ENCODE measurements around the gene ANKRD2.
"Not testable (repeated sequence)": the region's sequence is repeated elsewhere in the genome, so short reads cannot be mapped to it uniquely, and the experiment has no call there.

ANKRD2 gene, protein sequence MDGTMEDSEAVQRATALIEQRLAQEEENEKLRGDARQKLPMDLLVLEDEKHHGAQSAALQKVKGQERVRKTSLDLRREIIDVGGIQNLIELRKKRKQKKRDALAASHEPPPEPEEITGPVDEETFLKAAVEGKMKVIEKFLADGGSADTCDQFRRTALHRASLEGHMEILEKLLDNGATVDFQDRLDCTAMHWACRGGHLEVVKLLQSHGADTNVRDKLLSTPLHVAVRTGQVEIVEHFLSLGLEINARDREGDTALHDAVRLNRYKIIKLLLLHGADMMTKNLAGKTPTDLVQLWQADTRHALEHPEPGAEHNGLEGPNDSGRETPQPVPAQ

DNA sequence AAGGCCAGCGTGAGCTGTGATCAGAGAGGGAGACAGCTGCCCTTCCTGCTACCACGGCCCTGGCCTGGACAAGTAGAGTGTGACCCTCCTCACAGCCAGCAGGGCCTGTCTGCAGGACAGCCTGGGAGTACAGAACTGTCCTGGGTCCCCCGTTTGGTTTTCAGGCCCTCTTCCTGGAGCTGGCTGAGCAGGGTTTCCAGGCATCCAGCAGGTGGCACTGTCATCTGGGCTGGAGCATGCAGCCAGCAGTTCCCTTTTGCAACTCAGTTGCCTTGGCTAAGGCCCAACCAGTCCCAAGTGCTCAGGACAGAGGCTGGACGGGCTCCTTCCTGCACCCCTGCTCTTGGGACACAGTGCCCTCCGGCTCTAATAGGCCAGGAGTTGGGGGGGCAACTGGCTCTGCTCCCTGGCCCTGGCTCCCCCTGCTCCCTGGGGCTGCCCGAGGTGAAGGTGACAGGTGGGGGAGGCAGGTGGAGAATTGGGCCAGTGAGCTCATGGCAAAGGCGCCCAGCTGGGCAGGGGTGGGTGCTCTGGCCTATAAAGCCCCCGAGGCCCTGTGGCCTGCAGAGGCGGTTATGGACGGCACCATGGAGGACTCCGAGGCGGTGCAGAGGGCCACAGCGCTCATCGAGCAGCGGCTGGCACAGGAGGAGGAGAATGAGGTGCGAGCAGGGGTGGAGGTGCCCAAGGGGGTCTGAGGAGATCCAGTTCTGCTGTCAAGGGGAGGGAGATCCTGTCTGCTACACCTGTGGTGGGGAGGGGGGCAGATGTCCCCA lies at the start of gene ANKRD2:
Gene ANKRD2, plus strand, starts transcription at position 566 of the 776 bp plus-strand sequence. Its CDS starts 10 bp downstream, at position 576.
- in situ Hi-C loops (cut with HindIII; ENCODE audit: low sequenced_read_pairs), result no loop called here

DNA sequence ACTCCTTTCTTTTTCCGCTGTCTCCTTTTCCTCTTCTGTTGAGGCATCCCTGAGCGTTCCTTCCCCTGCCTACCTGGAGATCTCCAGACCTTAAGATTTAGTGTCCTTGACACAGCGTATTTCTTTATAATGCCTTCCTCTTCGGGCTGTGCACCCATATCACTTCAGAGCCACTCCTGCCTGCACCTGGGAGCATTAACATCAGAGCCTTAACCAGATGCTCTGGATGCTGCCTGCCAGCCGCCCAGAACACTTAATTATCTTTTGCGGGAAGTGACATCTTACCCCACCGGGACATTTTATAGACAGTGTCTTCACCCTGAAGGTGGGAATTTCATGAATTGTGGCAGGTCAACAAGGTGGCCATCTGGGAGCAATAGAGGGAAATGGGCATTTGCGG lies 49.6 kb upstream of the ANKRD2 start:
- in situ Hi-C loops (cut with HindIII; ENCODE audit: low sequenced_read_pairs), result no loop called here

DNA sequence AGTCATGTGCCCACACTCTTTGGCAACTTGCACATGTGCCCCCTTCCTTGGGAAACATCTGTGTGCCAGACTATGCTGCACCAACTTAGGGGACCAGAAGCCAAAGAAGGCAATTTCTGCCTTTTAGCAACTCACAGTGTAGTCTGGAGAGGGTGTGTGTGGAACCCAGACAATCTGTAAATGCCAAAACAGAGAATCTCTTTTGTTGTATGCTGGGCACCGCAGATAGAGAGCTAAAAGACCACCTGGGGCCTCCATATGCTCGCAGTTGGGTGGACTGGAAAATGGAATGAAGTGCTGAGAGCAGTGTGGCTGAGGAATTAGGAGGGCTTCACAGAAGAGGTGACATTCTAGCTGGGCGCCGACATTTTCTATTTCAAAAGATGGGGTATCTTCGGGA lies 47.5 kb upstream of the ANKRD2 start:
- in situ Hi-C loops (cut with HindIII; ENCODE audit: low sequenced_read_pairs), result no loop called here

DNA sequence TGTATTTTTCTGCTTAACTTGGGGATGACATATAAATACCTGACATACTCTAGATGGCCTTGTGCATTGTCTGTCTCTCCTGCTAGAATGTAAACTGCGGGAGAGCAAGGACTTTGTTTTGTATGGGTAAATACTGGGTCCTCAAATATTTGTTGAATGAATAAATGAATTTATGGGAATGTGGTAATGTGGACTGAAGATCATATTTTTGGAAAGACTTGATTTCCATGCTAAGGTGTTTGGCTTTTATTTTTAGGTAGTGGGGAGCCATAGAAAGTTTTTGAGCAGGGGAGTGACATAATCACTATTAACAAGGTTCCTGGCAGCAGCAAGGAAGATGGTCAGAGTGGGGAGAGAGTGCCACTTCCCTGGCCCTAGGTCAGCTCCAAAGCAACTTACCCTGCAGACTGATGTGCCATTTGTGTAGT lies 46.9 kb upstream of the ANKRD2 start:
- in situ Hi-C loops (cut with HindIII; ENCODE audit: low sequenced_read_pairs), result no loop called here

DNA sequence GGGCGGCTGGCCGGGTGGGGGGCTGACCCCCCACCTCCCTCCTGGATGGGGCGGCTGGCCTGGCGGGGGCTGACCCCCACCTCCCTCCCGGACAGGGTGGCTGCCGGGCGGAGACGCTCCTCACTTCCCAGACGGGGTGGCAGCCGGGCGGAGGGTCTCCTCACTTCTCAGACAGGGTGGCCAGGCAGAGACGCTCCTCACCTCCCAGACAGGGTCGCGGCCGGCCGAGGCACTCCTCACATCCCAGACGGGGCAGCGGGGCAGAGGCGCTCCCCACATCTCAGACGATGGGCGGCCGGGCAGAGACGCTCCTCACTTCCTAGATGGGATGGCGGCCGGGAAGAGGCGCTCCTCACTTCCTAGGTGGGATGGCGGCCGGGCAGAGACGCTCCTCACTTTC lies 43.7 kb upstream of the ANKRD2 start:
- in situ Hi-C loops (cut with HindIII; ENCODE audit: low sequenced_read_pairs), result not testable (repeated sequence)

DNA sequence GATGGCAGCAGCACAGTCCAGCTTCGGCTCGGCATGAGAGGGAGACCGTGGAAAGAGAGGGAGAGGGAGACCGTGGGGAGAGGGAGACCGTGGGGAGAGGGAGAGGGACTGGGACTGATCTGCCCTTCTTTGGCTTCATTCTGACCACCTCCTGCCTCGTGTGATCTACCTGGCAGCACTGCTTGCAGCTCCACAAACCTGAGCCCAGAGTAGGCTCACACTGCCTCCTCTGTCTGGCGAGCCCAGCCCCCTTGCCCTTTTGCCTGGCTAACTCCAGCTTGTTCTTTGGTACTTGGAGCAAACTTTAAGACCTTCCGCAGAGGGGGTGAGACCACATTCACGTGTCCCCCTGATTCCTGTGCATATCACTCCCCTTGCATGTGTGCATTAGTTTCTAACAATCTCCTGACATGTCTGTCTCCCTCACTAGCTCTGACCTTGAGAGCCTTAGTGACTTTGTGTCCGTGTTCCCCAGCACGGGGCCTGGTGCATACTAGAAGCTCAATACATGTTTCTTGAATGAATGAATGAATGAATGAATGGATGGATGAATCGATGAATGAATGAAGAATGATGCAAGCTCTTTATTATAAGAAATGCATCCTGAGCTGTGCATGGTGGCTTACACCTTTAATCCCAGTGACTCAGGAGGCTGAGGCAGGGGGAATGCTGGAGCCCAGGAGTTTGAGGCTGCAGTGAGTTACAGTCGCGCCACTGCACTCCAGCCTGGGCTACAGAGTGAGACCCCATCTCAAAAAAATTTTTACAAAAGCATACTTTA lies 42.7 kb upstream of the ANKRD2 start:
- in situ Hi-C loops (cut with HindIII; ENCODE audit: low sequenced_read_pairs), result loop anchor here (10.0 kb wide), 1 partner anchor 65 kb away; no protein-coding TSS in a partner anchor

DNA sequence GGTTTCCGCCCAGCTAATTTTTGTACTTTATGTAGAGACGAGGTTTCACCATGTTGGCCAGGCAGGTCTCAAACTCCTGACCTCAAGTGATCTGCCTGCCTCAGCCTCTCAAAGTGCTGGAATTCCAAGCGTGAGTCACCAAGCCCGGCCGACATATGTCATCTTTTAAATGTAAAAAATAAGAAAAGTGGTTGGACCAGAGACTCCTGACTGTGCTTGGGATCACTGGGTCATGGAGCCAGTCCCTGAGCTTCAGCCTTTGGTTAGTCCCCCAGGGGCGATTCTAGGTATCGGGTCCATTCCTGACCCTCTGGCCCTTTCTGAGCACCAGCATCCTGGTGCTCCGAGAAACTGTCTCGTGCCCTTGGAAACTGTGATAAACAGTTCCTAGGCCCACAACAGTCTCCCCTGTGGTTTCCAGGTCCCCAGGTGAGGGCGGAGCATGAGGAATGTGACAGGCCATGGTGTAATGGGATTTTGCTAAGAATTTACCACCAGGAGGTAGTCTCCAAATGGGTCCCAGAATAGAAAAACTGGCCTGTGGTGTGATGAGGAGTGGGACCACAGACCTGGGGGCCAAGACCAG lies 41.1 kb upstream of the ANKRD2 start:
- in situ Hi-C loops (cut with HindIII; ENCODE audit: low sequenced_read_pairs), result loop anchor here (10.0 kb wide), 1 partner anchor 63 kb away; no protein-coding TSS in a partner anchor

DNA sequence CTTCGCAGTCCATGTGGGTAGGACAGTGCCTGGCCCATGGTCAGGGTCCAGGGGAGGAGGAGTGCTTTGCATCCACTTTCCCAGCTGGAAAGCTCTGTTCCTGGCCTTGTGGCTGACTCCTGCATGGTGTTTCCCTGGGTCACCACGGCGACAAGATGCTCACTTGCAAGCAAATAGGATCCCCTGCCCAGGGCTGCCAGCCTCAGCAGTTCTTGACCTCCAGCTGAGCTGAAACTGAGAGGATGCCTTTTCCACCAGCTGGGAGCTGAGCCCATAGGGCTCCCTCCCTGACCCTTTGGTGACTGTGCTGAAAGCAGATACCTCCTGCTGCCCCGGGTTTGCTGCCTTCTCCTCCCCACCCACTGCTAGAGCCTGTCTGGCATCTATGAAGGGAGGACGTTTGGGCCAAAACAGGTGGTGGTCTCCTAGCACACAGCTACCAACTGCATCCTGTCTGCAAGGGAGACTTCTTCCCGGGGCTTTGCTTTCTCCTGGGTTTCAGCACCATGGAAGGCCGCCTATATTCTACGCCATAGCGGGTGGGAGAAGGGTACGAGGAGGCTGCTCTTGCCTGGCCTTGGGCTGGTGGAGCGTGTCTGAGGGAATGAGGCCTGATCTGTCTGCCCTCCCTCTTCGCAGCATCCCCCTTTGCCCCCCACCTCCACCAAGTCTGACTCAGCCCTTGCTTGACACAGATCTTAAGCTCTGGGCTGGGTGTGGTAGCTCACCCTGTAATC lies 39.5 kb upstream of the ANKRD2 start:
- in situ Hi-C loops (cut with HindIII; ENCODE audit: low sequenced_read_pairs), result loop anchor here (10.0 kb wide), 1 partner anchor 62 kb away; no protein-coding TSS in a partner anchor

DNA sequence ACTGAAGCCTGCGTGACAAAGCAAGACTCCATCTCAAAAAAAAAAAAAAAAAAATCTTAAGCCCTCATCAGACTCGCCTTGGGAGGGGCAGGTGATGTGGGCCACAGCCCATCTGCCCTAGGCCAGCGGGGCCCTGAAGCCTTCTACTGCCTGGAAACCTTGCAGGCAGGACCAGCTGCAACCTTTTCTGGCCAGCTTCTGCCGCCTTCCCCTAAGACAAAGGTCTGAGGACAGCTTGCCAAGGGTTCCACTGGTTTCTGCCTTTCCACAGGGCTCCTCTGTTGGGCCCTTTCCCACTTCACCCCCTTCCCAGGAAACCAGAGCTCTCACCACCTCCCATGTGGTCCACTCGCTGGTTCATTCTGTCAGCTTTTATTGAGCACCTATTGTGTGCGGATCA lies 38.7 kb upstream of the ANKRD2 start:
- in situ Hi-C loops (cut with HindIII; ENCODE audit: low sequenced_read_pairs), result loop anchor here (10.0 kb wide), 1 partner anchor 61 kb away; no protein-coding TSS in a partner anchor

DNA sequence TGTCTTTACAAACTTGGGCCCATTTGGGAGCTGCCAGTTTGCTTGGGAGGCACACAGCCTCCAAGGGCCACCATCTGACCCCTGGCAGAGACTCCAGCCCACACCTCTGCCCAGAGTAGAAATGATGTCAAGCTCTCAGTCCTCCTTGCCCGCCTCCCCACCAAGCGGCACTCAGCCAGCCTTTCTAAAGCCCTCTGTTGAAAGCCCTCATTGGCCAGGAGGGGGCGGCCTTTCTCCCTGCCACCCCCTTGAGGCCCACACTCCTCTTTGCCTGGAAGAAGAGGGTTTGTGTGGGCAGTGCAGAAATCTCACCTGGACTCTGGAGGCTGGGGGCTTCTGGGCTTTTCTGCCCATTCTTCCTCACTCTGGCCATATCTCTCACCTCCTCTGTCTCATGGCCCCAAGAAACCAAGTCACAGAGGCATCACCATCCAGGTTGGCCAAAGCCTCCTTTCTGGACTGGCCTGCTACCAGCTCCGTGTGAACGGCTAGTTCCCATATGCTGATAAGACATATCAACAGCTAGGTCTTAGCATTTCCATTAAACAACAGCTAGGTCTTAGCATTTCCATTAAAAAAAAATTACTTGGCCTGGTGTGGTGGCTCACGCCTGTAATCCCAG lies 37.7 kb upstream of the ANKRD2 start:
- in situ Hi-C loops (cut with HindIII; ENCODE audit: low sequenced_read_pairs), result loop anchor here (10.0 kb wide), 1 partner anchor 60 kb away; no protein-coding TSS in a partner anchor

DNA sequence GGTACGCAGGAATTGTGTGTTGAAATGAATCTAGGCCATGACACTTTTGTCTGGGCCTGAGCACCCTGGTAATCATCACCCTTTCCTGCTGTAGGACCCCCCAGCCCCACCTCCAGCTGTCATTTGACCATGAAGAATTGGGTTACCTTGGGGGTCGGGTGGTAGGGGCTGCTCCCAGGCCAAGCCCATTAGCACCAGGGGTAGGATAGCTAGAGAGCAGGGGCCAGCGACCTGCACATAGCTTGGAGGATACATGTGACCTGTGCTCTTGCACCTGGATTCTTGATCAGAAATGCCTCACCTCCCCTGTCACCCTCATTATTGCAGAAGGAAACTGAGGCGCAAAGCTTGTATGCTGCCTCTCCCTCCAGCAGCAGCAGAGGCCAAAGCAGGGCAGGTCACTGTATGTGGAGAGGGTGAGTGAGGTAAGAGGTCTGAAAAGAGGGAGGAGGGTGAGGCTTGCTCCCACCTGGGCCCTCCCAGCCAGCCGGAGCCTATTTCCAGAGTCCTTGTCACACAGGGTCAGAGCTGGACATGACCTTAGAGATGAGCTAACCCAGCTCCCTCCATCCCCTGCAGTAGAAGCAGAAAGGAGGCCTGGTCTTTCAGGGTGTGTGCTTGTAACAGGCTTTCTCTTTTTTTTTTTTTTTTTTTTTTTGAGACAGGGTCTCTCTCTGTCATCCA lies 35.3 kb upstream of the ANKRD2 start:
- in situ Hi-C loops (cut with HindIII; ENCODE audit: low sequenced_read_pairs), result loop anchor here (10.0 kb wide), 1 partner anchor 57 kb away; no protein-coding TSS in a partner anchor

DNA sequence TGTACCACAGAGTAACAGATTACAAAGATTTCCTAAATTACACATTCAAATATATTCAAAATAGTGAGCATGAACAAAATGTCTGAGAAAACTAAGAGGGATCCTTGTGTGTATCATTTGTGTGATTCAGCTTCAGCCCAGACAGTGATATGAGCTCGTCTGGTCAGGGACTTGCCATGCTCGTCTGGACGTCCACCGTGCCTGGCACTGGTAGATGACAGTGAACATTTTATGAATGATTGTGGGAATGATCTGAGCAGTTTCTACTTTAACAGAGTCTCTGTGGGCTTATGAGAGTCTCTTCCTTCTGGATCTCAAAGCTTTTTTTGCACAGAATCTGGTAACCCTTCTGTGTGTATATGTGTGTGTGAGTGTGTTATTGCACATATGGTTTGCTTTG lies 34.2 kb upstream of the ANKRD2 start:
- in situ Hi-C loops (cut with HindIII; ENCODE audit: low sequenced_read_pairs), result loop anchor here (10.0 kb wide), 1 partner anchor 56 kb away; no protein-coding TSS in a partner anchor

DNA sequence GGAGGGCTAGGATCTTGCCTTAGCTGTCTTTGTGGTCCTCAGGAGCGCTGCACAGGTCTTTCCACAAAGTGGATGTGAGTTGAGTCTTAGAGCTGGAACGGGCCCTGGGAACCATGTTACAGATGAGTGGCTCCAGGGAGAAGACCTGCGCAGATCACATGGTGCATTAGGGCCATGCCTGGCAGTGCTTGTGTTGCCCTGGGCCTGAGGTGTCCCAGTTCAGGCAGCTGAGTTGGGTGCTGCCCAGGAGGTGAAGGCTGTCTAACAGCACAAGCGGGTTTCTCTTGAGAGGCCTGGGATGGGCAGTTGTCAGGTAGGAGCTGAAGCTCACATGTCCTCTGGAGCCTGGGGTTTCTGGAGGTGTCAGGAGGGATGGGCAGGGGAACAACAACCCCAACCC lies 33.7 kb upstream of the ANKRD2 start:
- in situ Hi-C loops (cut with HindIII; ENCODE audit: low sequenced_read_pairs), result loop anchor here (10.0 kb wide), 1 partner anchor 56 kb away; no protein-coding TSS in a partner anchor

DNA sequence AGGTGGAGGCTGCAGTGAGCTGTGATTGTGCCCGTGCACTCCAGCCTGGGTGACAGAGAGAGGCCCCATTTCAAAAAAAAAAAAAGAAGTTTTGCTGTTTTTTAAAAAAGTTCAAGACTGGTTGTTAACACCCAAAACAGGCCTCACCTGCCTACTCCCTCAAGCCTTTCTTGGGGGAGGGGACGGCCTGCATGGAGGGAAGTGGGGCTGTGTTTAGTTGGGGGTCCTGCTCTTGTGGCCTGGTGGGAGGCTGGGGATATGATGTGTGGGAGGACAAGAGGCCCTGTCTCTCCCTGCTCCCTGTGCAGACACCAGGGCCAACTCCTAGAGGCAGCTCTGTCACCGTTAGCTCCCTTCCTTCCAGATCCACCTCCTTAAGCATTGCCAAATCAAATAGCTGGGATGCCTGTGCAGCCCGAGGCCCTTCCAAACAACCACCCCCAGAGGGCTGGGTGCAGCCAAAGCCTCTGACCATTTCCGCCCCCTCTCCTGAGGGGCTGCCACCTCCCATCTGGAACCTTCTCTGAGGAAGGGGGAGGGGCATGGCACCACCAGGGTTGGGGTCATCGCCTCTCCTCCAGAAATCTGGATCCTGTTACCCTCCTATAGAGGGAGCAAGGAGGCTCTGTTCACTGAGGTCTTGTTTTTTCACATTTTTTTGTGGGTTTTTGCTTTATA lies 32.9 kb upstream of the ANKRD2 start:
- in situ Hi-C loops (cut with HindIII; ENCODE audit: low sequenced_read_pairs), result loop anchor here (10.0 kb wide), 1 partner anchor 55 kb away; no protein-coding TSS in a partner anchor

DNA sequence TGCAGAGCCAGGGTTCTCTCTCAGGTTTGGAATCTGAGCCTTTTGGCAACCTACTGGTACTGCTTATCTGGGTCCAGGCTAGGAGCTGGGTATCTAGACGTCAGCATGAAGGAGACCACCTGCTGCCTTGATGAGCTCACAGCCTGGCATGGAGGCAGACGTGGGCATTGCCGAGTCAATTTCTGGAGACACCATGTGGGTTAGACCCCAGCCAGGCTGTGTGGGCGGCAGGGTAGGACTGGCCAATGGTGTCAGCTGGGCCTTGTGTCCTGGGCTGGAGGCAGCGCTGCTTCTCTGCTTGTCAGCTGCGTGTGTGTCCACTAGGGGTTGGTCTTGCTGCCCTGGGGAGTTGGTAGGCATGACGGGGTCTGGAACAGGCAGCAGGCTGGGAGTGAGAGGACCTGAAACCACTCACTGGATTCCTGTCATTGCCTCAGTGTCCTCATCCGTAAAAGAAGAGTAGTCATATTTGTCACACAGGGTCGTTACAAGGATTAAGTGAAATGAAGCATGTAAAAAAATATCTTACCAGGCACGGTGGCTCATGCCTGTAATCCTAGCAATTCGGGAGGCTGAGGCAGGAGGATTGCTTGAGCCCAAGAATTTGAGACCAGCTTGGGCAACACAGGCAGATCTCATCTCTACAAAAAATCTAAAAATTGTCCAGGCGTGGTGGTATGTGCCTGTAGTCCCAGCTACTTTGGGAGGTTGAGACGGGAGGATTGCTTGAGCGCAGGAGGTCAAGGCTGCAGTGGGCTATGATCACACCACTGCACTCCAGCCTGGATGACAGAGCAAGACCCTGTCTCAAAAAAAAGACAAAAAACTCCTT lies 31.7 kb upstream of the ANKRD2 start:
- in situ Hi-C loops (cut with HindIII; ENCODE audit: low sequenced_read_pairs), result no loop called here

DNA sequence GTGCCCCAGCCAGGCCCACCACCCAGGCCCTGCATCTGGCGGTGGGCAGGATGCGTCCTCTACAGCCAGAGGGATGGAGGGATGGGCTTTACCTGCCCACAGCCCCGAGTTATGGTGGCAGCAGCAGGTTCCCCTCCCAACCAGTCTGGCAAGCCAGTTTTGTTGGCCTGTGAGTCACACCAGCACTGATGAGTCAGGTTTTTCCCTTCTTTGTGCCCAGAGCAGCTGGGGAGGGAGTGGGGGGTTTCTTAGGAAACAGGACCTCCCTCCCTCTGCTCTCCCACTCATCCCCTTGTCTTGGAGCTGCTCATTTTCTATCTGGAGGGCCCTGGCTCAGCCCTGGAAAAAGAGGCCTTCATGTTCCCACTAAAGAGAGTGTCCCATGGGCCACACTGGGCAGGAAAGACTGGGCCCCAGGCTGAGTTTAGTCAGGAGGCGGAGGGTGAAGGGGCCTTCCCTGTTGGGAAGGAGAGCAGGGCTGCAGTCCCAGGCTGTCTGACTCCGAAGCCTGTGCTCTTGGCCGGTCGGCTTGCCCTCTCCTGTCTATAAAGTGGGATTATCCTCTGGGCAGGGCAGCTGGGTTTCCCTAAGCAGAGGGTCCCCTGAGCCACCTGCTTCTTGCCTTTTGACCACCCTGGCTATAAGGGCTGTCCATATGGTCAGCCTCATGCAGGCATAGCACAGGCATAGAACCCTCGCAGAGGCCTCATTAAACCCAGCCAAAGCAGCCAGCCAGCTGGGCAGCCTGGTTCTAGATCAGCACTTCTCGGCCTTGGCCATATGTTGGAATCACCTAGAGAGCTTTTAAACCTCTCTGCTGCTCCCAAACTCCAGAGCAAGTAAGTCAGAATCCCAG lies 30.2 kb upstream of the ANKRD2 start:
- in situ Hi-C loops (cut with HindIII; ENCODE audit: low sequenced_read_pairs), result no loop called here

Data from DLD1 (cell line).